ENCODE results near the gene ZNF407.

ZNF407 gene

GRCh38 chr18:74869904-74870863 lies 272.5 kb downstream of the ZNF407 start:
- no peak for DNase-seq (ENCODE audit: low read depth in 2 of 2, low spot score in 1 of 2)

GRCh38 chr18:74870950-74871349 lies 273.3 kb downstream of the ZNF407 start:
- DNase-seq (ENCODE audit: low read depth in 2 of 2, low spot score in 1 of 2): no peak

- no peak for DNase-seq (ENCODE audit: low read depth in 2 of 2, low spot score in 1 of 2)
Observed at GRCh38 chr18:74873629-74874028, 276.0 kb downstream of the ZNF407 start.

GRCh38 chr18:74874351-74874750 lies 276.7 kb downstream of the ZNF407 start:
- DNase-seq (ENCODE audit: low read depth in 2 of 2, low spot score in 1 of 2): no peak

GRCh38 chr18:74876630-74877243 lies 279.1 kb downstream of the ZNF407 start:
- no peak for DNase-seq (ENCODE audit: low read depth in 2 of 2, low spot score in 1 of 2)

- DNase-seq (ENCODE audit: low read depth in 2 of 2, low spot score in 1 of 2): no peak
Observed at GRCh38 chr18:74878267-74878666, 280.6 kb downstream of the ZNF407 start.

GRCh38 chr18:74880706-74881278 lies 283.1 kb downstream of the ZNF407 start:
- DNase-seq (ENCODE audit: low read depth in 2 of 2, low spot score in 1 of 2): no peak

GRCh38 chr18:74892066-74892627 lies 294.5 kb downstream of the ZNF407 start:
- no peak for DNase-seq (ENCODE audit: low read depth in 2 of 2, low spot score in 1 of 2)

- no peak for DNase-seq (ENCODE audit: low read depth in 2 of 2, low spot score in 1 of 2)
Observed at GRCh38 chr18:74895686-74896085, 298.0 kb downstream of the ZNF407 start.

- peak; percentile 4 to 9 for DNase-seq (ENCODE audit: low read depth in 2 of 2, low spot score in 1 of 2)
Observed at GRCh38 chr18:74896390-74896991, 298.8 kb downstream of the ZNF407 start.

- DNase-seq (ENCODE audit: low read depth in 2 of 2, low spot score in 1 of 2): no peak
Observed at GRCh38 chr18:74897971-74898657, 300.4 kb downstream of the ZNF407 start.

- no peak for DNase-seq (ENCODE audit: low read depth in 2 of 2, low spot score in 1 of 2)
Observed at GRCh38 chr18:74898965-74899364, 301.3 kb downstream of the ZNF407 start.

- DNase-seq (ENCODE audit: low read depth in 2 of 2, low spot score in 1 of 2): no peak
Observed at GRCh38 chr18:74899554-74899953, 301.9 kb downstream of the ZNF407 start.

GRCh38 chr18:74901362-74902146 lies 303.9 kb downstream of the ZNF407 start:
- no peak for DNase-seq (ENCODE audit: low read depth in 2 of 2, low spot score in 1 of 2)

- DNase-seq (ENCODE audit: low read depth in 2 of 2, low spot score in 1 of 2): no peak
Observed at GRCh38 chr18:74902147-74902455, 304.4 kb downstream of the ZNF407 start.

GRCh38 chr18:74905247-74905646 lies 307.6 kb downstream of the ZNF407 start:
- DNase-seq (ENCODE audit: low read depth in 2 of 2, low spot score in 1 of 2): no peak

GRCh38 chr18:74906184-74906583 lies 308.5 kb downstream of the ZNF407 start:
- no peak for DNase-seq (ENCODE audit: low read depth in 2 of 2, low spot score in 1 of 2)

- DNase-seq (ENCODE audit: low read depth in 2 of 2, low spot score in 1 of 2): no peak
Observed at GRCh38 chr18:74914052-74914591, 316.5 kb downstream of the ZNF407 start.

- DNase-seq (ENCODE audit: low read depth in 2 of 2, low spot score in 1 of 2): no peak
Observed at GRCh38 chr18:74914648-74915047, 317.0 kb downstream of the ZNF407 start.

Data from stimulated activated CD8-positive, alpha-beta memory T cell treated with anti-CD3 and anti-CD28 coated beads, Interleukin-4, amount 100 ng/mL, for 1 hour (primary cell).